IPS-20b (cell line): ENCODE data around the gene RAD50.
"Not testable (repeated sequence)": the region's sequence is repeated elsewhere in the genome, so short reads cannot be mapped to it uniquely, and the experiment has no call there.

Experiments used
- H3K27ac ChIP-seq: one replicate; pipeline ENCODE4 v1.5.1; 2013; ENCODE audit warnings: low read length
- H3K27me3 ChIP-seq: 2 replicates; pipeline ENCODE4 v1.6.1; 2013; ENCODE audit warnings: mild to moderate bottlenecking, low read length, inconsistent platforms; ENCODE audit not compliant: insufficient read depth
- H3K36me3 ChIP-seq: 2 replicates; pipeline ENCODE4 v1.6.1; 2013; ENCODE audit warnings: low read depth, mild to moderate bottlenecking, inconsistent platforms, low read length, moderate library complexity; ENCODE audit not compliant: insufficient read depth
- H3K4me1 ChIP-seq: 2 replicates; pipeline ENCODE4 v1.6.1; 2013; ENCODE audit warnings: mild to moderate bottlenecking, control low read depth, inconsistent platforms, low read length, moderate library complexity; ENCODE audit not compliant: insufficient read depth
- H3K4me3 ChIP-seq: 2 replicates; pipeline ENCODE4 v1.5.1; 2013; ENCODE audit warnings: mild to moderate bottlenecking, low read length, inconsistent platforms
- H3K9ac ChIP-seq: 2 replicates; pipeline ENCODE4 v1.6.1; 2013; ENCODE audit warnings: low read depth, mild to moderate bottlenecking, inconsistent platforms, low read length, moderate library complexity
- H3K9me3 ChIP-seq: 2 replicates; pipeline ENCODE4 v1.6.1; 2013; ENCODE audit warnings: mild to moderate bottlenecking, low read depth, low read length, inconsistent platforms; ENCODE audit not compliant: insufficient read depth

RAD50 gene

GRCh38 chr5:132684922-132685720 lies 128.3 kb downstream of the RAD50 start:
- Histone ChIP-seq H3K27ac (no peak overlapping the region), H3K9me3 (no peaks in the 10 kb centered on the region), H3K9ac (no peak overlapping the region), H3K4me1 (no peaks in the 10 kb centered on the region), H3K36me3 (no peaks in the 10 kb centered on the region), H3K27me3 (no peaks in the 10 kb centered on the region), H3K4me3 (no peak overlapping the region)

GRCh38 chr5:132686193-132686592 lies 129.4 kb downstream of the RAD50 start:
- Histone ChIP-seq H3K27ac (no peak overlapping the region), H3K27me3 (no peaks in the 10 kb centered on the region), H3K4me3 (no peak overlapping the region), H3K4me1 (no peaks in the 10 kb centered on the region), H3K36me3 (no peaks in the 10 kb centered on the region), H3K9ac (no peak overlapping the region), H3K9me3 (no peaks in the 10 kb centered on the region)

DNA sequence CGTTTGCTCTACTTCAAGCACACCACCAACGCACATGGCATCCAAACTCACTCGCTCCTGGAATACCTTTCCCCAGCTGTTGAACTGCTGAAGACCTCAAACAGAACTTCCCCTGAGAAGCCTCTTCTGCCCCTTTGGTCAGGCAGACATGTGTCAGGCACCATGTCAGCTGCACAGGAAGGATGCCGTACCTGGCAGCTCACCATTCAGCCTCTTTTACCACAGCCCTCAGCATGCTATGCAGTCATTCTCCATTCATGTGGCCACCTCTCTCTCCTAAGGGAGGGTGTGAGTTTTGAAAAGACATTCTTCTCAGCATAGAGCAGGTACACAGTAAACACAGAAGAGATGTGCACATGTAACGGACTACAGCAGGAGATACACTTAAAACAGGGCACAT lies 131.2 kb downstream of the RAD50 start:
- H3K27ac ChIP-seq: no peak overlapping the region
- no peaks in the 10 kb centered on the region for H3K4me1 ChIP-seq
- H3K36me3 ChIP-seq: no peaks in the 10 kb centered on the region
- no peak overlapping the region for H3K4me3 ChIP-seq
- no peaks in the 10 kb centered on the region for H3K27me3 ChIP-seq
- no peaks in the 10 kb centered on the region for H3K9me3 ChIP-seq
- H3K9ac ChIP-seq: no peak overlapping the region

GRCh38 chr5:132688536-132689339 lies 132.0 kb downstream of the RAD50 start:
- Histone ChIP-seq H3K9ac (no peak overlapping the region), H3K36me3 (no peaks in the 10 kb centered on the region), H3K4me1 (no peaks in the 10 kb centered on the region), H3K9me3 (no peaks in the 10 kb centered on the region), H3K27ac (no peak overlapping the region), H3K27me3 (no peaks in the 10 kb centered on the region), H3K4me3 (no peak overlapping the region)

DNA sequence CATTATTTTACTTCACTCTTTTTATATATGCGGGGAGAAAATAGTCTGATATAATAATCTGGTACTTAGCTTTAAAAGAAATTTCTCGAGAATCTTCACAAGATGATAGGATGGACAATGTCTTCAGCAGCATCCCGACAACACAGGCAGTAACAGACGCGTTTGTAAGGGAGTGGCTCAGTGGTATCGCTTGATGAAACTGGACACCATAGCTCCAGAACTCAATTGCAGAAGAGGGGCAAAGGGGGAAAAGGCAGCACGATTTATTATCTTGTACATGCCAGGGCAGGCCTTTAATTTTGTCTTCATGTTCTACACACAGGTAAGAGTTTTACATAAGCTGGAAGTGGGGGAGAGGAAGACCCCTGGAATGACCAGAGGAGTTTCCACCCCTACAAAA lies 132.7 kb downstream of the RAD50 start:
- no peak overlapping the region for H3K27ac ChIP-seq
- no peak overlapping the region for H3K4me3 ChIP-seq
- no peak overlapping the region for H3K9ac ChIP-seq
- no peaks in the 10 kb centered on the region for H3K4me1 ChIP-seq
- H3K27me3 ChIP-seq: no peaks in the 10 kb centered on the region
- no peaks in the 10 kb centered on the region for H3K36me3 ChIP-seq
- no peaks in the 10 kb centered on the region for H3K9me3 ChIP-seq

DNA sequence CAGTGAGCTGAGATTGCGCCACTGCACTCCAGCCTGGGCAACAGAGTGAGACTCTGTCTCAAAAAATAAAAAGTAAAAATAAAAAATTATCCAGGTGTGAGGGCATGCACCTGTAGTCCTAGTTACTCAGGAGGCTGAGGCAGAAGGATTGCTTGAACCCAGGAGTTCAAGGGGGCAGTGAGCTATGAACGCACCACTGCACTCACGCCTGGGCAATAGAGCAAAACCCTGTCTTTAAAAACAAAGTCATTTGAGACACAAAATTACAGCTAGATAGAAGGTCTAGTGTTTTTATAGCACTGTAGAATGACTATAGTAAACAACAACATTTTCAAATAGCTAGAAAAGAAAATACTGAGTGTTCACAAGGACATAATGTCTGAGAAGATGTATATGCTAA lies 133.4 kb downstream of the RAD50 start:
- H3K27me3 ChIP-seq: no peaks in the 10 kb centered on the region
- H3K36me3 ChIP-seq: no peaks in the 10 kb centered on the region
- no peak overlapping the region for H3K27ac ChIP-seq
- no peaks in the 10 kb centered on the region for H3K4me1 ChIP-seq
- no peak overlapping the region for H3K4me3 ChIP-seq
- H3K9me3 ChIP-seq: no peaks in the 10 kb centered on the region
- H3K9ac ChIP-seq: no peak overlapping the region

DNA sequence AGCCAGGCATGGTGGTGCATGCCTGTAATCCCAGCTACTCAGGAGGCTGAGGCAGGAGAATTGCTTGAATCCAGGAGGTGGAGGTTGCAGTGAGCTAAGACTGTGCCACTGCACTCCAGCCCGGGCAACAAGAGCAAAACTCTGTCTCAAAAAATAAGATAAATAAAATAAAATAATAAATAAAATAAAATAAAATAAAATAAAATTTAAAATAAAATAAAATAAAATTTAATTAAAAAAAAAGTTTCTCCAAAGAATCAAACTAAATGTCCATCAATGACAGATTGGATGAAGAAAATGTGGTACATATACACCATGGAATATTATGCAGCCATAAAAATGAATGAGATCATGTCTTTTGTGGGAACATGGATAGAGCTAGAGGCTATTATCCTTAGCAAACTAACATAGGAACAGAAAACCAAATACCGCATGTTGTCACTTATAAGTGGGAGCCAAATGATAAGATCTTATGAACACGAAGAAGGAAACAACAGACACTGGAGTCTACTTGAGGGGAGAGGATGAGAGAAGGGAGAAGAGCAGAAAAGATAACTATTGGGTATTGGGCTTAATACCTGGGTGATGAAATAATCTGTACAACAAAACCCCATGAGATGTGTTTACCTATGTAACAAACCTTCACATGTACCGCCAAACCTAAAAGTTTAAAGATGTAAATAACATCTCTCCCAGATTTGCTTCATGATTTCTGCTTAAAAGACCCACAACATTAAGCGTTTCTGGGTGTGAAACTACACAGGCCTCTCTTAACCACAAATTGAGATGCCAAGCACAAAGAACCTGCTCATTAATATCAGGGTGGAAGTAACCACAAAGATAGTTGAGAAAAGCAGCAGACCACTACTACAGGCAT lies 135.2 kb downstream of the RAD50 start:
- H3K36me3 ChIP-seq, H3K9me3 ChIP-seq, H3K27ac ChIP-seq, H3K4me3 ChIP-seq, H3K4me1 ChIP-seq, H3K9ac ChIP-seq, H3K27me3 ChIP-seq: not testable (repeated sequence)

DNA sequence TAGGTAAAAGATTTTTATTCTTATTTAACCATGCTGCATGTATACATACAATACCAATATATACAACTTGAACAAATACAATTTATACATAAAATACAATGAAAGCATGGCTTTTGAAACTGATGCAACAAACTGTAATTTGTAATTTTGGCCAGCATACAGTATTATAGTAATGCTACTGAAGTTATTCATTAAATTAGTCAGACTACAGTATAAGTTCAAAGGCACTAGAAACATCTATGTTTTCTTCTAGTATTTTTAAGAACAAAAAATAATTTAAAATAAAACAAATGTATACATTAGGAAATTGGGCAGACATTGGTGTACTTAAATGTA lies 135.8 kb downstream of the RAD50 start:
- Histone ChIP-seq H3K27me3 (no peaks in the 10 kb centered on the region), H3K4me1 (no peaks in the 10 kb centered on the region), H3K9ac (no peak overlapping the region), H3K9me3 (no peaks in the 10 kb centered on the region), H3K27ac (no peak overlapping the region), H3K36me3 (peaks cover 6% of the 10 kb centered on the region; the same call in 1 of the 2 replicates), H3K4me3 (no peak overlapping the region)
